GM10266 (cell line): ENCODE results near the gene FANCG.

Source experiments
- DNase-seq: peaks from one replicate; pipeline ENCODE4 v3.0.0; 2012; ENCODE audit errors: extremely low spot score
- TF ChIP-seq, protein P1 (sequence below): IDR thresholded peaks from 2 replicates; pipeline ENCODE4 v1.5.1; 2012; ENCODE audit warnings: mild to moderate bottlenecking, low read depth; ENCODE audit not compliant: control insufficient read depth, insufficient read depth; ENCODE audit errors: missing control alignments

The FANCG gene

DNA sequence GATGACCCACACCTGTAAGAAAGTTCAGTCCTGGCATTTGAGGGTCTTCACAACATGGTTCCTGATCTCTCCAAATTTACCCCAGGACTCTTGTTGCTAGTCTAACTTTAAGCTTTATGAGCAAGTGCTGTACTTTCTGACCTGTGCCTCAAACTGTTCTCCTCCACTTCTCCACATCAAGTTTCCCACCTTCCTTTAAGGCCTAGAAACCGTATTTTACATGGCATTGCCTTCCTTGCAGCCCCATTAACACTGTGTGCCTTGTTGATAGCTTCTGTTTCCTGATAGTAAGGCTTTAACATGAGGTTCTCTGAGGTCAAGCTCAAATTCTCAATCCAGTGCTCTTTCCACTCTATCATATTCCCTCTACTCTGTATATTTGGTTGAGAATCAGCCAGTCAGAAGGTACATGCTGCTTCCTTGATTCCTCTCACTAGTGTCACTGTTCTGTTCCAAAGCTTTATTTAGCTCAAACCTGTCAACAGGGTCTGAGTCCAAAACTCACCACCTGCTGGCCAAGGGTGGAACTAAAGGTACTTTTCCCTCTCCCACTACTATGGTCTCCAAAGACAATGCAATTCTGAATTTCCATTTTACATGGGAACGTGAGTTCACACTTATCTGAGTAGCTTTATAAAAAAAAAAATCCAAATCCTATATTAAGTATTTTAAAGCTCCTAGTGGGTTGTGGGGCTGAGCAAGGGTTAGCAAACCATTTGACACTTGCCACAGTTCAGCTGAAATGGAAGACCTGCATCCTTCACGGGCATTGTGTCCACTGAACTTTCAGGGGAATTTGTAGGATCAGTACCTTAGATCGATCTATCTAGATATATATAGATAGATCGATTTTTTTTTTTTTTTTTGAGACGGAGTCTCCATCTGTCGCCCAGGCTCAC, 28.4 kb downstream of the FANCG start:
- TF ChIP-seq, protein P1, sequence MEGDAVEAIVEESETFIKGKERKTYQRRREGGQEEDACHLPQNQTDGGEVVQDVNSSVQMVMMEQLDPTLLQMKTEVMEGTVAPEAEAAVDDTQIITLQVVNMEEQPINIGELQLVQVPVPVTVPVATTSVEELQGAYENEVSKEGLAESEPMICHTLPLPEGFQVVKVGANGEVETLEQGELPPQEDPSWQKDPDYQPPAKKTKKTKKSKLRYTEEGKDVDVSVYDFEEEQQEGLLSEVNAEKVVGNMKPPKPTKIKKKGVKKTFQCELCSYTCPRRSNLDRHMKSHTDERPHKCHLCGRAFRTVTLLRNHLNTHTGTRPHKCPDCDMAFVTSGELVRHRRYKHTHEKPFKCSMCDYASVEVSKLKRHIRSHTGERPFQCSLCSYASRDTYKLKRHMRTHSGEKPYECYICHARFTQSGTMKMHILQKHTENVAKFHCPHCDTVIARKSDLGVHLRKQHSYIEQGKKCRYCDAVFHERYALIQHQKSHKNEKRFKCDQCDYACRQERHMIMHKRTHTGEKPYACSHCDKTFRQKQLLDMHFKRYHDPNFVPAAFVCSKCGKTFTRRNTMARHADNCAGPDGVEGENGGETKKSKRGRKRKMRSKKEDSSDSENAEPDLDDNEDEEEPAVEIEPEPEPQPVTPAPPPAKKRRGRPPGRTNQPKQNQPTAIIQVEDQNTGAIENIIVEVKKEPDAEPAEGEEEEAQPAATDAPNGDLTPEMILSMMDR, result peak; percentile 59
- peak; percentile 55 for DNase-seq

DNA sequence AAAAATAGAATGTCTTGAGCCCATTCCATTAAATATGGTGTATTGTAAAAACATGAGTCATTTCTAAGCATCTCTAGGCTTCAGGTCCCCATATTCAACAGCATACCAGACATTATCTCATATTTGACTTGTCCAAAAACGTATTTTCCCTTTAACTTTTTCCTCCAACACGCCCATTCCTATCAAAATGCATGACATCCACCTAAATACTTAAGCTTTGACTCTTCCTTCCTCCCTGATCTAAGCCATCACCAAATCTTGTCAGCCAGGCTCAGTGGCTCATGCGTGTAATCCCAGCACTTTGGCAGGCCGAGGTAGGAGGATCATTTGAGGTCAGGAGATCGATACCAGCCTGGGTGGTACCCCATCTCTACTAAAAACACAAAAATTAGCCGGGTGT, 31.2 kb downstream of the FANCG start:
- no peak for DNase-seq
- TF ChIP-seq, protein P1, result no peak

GRCh38 chr9:35044071-35044470, 35.7 kb downstream of the FANCG start:
- DNase-seq, result no peak
- TF ChIP-seq, protein P1, result no peak

DNA sequence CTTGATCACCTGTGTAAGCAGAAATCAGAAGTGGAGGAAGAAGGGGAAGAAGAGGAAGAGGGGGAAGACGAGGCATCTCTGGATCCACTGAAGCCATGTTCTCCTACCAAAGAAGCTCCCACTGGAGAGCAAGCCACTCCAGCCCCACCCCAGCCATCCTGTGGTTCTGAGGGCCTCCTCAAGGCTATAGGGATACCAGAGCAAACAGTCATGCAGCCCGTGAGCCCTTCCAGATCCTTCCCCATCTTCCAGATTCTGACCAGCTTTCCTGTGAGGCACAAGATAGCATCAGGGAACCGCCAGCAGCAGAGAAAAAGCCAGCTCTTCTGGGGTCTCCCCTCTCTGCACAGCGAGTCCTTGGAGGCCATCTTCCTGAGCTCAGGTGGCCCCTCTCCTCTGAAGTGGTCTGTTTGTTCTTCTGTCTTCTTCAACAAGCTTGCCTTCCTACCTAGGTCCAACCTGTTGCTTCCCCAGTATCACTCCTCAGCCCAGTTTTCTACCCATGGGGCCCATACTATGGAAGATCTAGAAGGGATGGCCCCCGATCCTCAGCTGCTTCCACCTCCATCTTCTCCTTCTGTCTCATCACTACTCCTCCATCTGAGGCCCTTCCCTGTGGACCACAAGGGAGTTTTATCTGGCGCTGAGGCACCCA, 36.7 kb downstream of the FANCG start:
- no peak for DNase-seq

GRCh38 chr9:35042081-35042604, 37.6 kb downstream of the FANCG start:
- DNase-seq, result no peak

More for the DNA sequence above, 36.7 kb downstream of the FANCG start:
- TF ChIP-seq, protein P1, result no peak

GRCh38 chr9:35035851-35036701, 43.7 kb downstream of the FANCG start:
- peak; percentile 19 for DNase-seq
- TF ChIP-seq, protein P1, result no peak

More at GRCh38 chr9:35042081-35042604, 37.6 kb downstream of the FANCG start:
- TF ChIP-seq, protein P1, result no peak
